SK-N-SH treated with all-trans-retinoic acid at 6 μM for 48 hours (cell line): ENCODE measurements around the gene ZNF451.

Experiments used
- CREB5 ChIP-seq: fragments of 250-450 bp; sonication (Bioruptor Pico); IDR thresholded peaks from 2 replicates; pipeline ENCODE4 v1.5.1; 2020; ENCODE audit warnings: low read depth, mild to moderate bottlenecking, moderate library complexity
- CSDC2 ChIP-seq: fragments of 250-450 bp; sonication (Bioruptor Pico); IDR thresholded peaks from 2 replicates; pipeline ENCODE4 v1.5.0; 2020; ENCODE audit warnings: mild to moderate bottlenecking, moderate library complexity
- GLIS3 ChIP-seq: fragments of 250-450 bp; sonication (Bioruptor Pico); IDR thresholded peaks from 2 replicates; pipeline ENCODE4 v1.5.0; 2020; ENCODE audit warnings: mild to moderate bottlenecking, moderate library complexity
- PATZ1 ChIP-seq: fragments of 250-450 bp; sonication (Bioruptor Pico); IDR thresholded peaks from 2 replicates; pipeline ENCODE4 v1.8.0; 2020; ENCODE audit warnings: mild to moderate bottlenecking, moderate library complexity, borderline replicate concordance
- SNAI2 ChIP-seq: fragments of 250-450 bp; sonication (Bioruptor Pico); IDR thresholded peaks from 2 replicates; pipeline ENCODE4 v1.5.0; 2020; ENCODE audit warnings: mild to moderate bottlenecking, moderate library complexity
- ZC3H10 ChIP-seq: fragments of 250-450 bp; sonication (Bioruptor Pico); IDR thresholded peaks from 2 replicates; pipeline ENCODE4 v1.5.1; 2021; ENCODE audit warnings: mild to moderate bottlenecking, moderate library complexity
- ZFP30 ChIP-seq: fragments of 450-650 bp; formaldehyde crosslinking; IDR thresholded peaks from 2 replicates; pipeline ENCODE4 v1.5.0; 2022; ENCODE audit warnings: mild to moderate bottlenecking, moderate library complexity
- ZNF565 ChIP-seq: fragments of 450-650 bp; formaldehyde crosslinking; conservative IDR thresholded peaks from 2 replicates; pipeline ENCODE4 v1.5.0; 2020; ENCODE audit warnings: low read depth, mild to moderate bottlenecking, moderate library complexity

GRCh38 chr6:57143690-57144089, 53.7 kb downstream of the ZNF451 start:
- TF ChIP-seq PATZ1 (CRISPR knock-in tag), result no peak
- TF ChIP-seq CSDC2, result no peak
- no peak for TF ChIP-seq ZNF565
- TF ChIP-seq GLIS3 (CRISPR knock-in tag), result no peak
- no peak for TF ChIP-seq ZC3H10
- no peak for TF ChIP-seq CREB5 (CRISPR knock-in tag)
- TF ChIP-seq ZFP30, result no peak
- no peak for TF ChIP-seq SNAI2 (CRISPR knock-in tag)
